Measurements from ENCODE around the gene ADM2. TPM values are rescaled to one million over a fixed set of nuclear protein-coding genes. Genes with fewer than 3 reads are reported as not detected.
"Not testable (repeated sequence)": the region's sequence is repeated elsewhere in the genome, so short reads cannot be mapped to it uniquely, and the experiment has no call there.

The ADM2 gene
- total RNA-seq, 6 experiments from 2014 or later = 0.91 to 3.4 (median 1.2) TPM

DNA sequence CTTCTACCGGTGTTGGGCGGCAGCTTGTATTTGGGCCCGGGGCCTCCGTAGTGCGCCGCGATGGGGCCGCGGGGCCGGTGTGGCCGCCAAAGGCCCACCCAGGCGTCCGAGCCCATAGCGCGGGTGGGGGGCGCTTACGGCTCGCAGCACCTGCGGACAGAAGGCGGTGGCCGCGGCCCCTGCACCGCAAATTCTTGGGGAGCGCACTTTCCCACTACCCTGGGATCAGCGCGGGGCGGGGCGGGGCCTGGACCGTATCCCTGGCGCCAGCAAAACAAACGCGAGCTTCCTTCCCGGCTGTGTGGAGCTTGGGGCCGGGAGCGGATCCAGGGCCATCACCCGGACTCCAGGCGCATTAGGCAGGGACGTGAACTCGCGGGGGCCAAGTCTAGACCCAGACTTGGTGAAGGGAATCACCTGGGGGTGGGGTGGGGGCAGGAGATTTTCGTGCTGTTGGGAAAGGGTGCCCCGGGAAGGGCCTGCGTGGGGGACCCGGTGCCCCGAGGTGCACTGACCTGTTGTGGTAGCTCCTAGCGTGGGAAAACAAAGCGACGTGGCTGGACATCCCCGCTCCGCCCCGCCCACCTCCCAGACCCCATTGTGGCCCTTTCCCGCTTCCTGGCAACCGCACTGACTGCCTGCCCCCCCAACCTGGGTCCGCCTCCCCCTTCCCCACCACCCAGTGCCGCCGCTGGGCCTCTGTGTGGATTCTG lies 50.8 kb downstream of the ADM2 start:
- Mint-ChIP-seq H3K4me3 (peak overlapping the region; percentile 65), H3K9me3 (no peaks in the 10 kb centered on the region), H3K27me3 (ENCODE audit: insufficient read depth) (peaks cover 18% of the 10 kb centered on the region), H3K27ac (peak overlapping the region; percentile 53), H3K36me3 (ENCODE audit: low read depth) (no peaks in the 10 kb centered on the region), H3K4me1 (ENCODE audit: low read depth) (peaks cover 5% of the 10 kb centered on the region)
- peak; percentile 52 for DNase-seq
- TF ChIP-seq, protein P1, sequence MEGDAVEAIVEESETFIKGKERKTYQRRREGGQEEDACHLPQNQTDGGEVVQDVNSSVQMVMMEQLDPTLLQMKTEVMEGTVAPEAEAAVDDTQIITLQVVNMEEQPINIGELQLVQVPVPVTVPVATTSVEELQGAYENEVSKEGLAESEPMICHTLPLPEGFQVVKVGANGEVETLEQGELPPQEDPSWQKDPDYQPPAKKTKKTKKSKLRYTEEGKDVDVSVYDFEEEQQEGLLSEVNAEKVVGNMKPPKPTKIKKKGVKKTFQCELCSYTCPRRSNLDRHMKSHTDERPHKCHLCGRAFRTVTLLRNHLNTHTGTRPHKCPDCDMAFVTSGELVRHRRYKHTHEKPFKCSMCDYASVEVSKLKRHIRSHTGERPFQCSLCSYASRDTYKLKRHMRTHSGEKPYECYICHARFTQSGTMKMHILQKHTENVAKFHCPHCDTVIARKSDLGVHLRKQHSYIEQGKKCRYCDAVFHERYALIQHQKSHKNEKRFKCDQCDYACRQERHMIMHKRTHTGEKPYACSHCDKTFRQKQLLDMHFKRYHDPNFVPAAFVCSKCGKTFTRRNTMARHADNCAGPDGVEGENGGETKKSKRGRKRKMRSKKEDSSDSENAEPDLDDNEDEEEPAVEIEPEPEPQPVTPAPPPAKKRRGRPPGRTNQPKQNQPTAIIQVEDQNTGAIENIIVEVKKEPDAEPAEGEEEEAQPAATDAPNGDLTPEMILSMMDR (IDR thresholded peaks at IDR 0.05) = no peak

DNA sequence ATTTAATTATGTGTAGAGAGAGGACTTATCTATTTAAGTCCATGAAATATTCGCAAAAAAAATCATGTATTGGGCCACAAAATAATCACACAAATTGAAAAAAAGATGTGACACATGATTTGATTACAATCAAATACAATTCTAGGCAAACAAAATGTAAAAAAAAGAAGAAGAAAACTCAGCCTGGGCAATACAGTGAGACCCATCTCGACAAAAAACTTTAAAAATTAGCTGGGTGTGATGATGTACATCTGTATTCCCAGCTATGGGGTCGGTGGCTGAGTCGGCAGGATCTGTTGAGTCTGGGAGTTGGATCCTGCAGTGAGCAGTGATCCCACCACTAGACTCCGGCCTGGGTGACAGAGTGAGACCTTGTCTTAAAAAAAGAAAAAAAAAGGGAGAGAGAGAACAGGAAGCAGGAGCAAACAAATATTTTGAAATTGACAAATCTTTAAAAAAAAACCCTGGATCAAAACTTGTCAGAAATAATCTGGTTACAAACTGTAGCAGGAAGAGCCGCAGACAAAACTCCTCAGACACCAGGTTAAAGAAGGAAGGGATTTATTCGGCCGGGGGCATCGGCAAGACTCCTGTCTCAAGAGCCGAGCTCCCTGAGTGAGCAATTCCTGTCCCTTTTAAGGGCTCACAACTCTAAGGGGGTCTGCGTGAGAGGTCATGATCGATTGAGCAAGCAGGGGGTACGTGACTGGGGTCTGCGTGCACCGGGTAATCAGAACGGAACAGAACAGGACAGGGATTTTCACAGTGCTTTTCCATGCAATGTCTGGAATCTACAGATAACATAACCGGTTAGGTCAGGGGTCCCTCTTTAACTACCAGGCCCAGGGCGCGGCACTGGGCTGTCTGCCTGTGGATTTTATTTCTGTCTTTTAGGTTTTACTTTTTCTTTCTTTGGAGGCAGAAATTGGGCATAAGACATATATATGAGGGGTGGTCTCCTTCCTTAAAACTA lies 51.8 kb downstream of the ADM2 start:
- peak overlapping the region; percentile 53 for H3K27ac Mint-ChIP-seq
- DNase-seq = no peak
- H3K27me3 Mint-ChIP-seq (ENCODE audit: insufficient read depth) = peaks cover 17% of the 10 kb centered on the region; the same call in 1 of the 2 replicates
- H3K36me3 Mint-ChIP-seq (ENCODE audit: low read depth) = no peaks in the 10 kb centered on the region
- peak overlapping the region; percentile 43; the same call in 1 of the 2 replicates for H3K4me3 Mint-ChIP-seq
- TF ChIP-seq, protein P1 (IDR thresholded peaks at IDR 0.05) = no peak
- no peaks in the 10 kb centered on the region for H3K9me3 Mint-ChIP-seq
- no peaks in the 10 kb centered on the region; the same call in none of the 2 replicates for H3K4me1 Mint-ChIP-seq (ENCODE audit: low read depth)

DNA sequence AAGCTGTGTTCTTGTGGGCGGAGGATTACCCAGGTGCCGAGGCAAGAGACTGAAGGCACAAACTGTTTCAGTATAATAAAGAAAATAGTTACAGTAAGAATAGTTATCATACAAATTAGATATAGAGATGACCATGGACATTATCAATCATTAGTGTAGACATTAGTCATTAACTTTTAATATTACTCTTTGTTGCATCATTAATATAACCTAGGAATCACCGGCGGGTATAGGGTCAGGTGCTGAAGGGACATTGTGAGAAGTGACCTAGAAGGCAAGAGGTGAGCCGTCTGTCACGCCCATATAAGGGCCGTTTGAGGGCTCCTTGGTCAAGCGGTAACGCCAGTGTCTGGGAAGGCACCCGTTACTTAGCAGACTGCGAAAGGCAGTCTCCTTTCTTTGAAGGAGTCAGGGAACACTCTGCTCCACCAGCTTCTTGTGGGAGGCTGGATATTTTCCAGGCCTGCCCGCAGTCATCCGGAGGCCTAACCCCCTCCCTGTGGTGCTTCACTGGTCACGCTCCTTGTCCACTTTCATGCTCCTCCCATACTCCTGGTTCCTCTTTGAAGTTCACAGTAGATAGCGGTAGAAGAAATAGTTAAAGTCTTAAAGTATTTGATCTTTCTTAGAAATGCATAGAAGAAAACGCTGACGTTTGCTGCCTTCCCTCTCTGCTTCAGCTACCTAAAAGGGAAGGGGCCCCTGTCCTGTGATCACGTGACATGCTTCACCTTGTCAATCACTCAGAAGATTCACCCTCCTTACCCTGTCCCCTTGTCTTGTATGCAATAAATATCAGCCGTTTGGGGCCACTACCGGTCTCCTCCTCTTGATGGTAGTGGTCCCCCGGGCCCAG lies 52.7 kb downstream of the ADM2 start:
- not testable (repeated sequence) for DNase-seq; H3K9me3 Mint-ChIP-seq; H3K4me1 Mint-ChIP-seq (ENCODE audit: low read depth); H3K27ac Mint-ChIP-seq; H3K36me3 Mint-ChIP-seq (ENCODE audit: low read depth); H3K4me3 Mint-ChIP-seq
- peaks cover 13% of the 10 kb centered on the region; the same call in 1 of the 2 replicates for H3K27me3 Mint-ChIP-seq (ENCODE audit: insufficient read depth)

DNA sequence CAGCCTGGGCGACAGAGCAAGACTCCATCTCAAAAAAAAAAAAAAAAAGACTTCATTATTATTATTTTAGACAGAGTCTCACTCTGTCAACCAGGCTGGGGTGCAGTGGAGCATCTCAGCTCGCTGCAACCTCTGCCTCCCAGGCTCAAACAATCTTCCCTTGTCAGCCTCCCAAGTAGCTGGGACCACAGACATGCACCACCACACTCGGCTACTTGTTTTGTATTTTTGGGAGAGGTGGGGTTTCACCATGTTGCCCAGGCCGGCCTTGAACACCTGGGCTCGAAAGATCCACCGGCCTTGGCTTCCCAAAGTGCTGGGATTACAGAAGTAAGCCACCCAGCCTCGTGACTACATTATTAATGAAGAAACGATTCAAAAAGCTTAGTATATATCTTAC lies 53.8 kb downstream of the ADM2 start:
- no peaks in the 10 kb centered on the region for H3K9me3 Mint-ChIP-seq

More for the DNA sequence above, 53.8 kb downstream of the ADM2 start:
- H3K4me3 Mint-ChIP-seq = no peak overlapping the region
- H3K36me3 Mint-ChIP-seq (ENCODE audit: low read depth) = no peaks in the 10 kb centered on the region
- H3K27ac Mint-ChIP-seq = no peak overlapping the region
- peaks cover 13% of the 10 kb centered on the region; the same call in 1 of the 2 replicates for H3K27me3 Mint-ChIP-seq (ENCODE audit: insufficient read depth)
- peaks cover 11% of the 10 kb centered on the region for H3K4me1 Mint-ChIP-seq (ENCODE audit: low read depth)
- TF ChIP-seq, protein P1 (IDR thresholded peaks at IDR 0.05) = no peak
- DNase-seq = no peak

Other genes starting within 250 kb of the ADM2 start
- gene TUBGCP6, start 236.5 kb upstream of the ADM2 start, total RNA-seq (2021; fragmentation: NEBNext Ultra II Directional; extraction: Animal tissue kit (Norgen Biotek cat#: 25700)) = 10 to 100 TPM; 20.1 to 26.8 (median 21.7) TPM
- gene HDAC10, start 230.3 kb upstream of the ADM2 start, total RNA-seq (2021; fragmentation: NEBNext Ultra II Directional; extraction: Animal tissue kit (Norgen Biotek cat#: 25700)) = 10 to 100 TPM; 24.2 to 30.9 (median 28.9) TPM
- gene MAPK12, start 219.9 kb upstream of the ADM2 start, total RNA-seq (2021; fragmentation: NEBNext Ultra II Directional; extraction: Animal tissue kit (Norgen Biotek cat#: 25700)) = 10 to 100 TPM; 31.4 to 39.5 (median 34.1) TPM
- 10 to 100 TPM in 1 of 6 experiments, 1 to 10 TPM in 5; 6.0 to 10.2 (median 7.8) TPM for gene MAPK11, start 211.2 kb upstream of the ADM2 start, total RNA-seq (2021; fragmentation: NEBNext Ultra II Directional; extraction: Animal tissue kit (Norgen Biotek cat#: 25700))
- 100 to 1,000 TPM; 280 to 370 (median 291) TPM for gene PLXNB2, start 173.9 kb upstream of the ADM2 start, total RNA-seq (2021; fragmentation: NEBNext Ultra II Directional; extraction: Animal tissue kit (Norgen Biotek cat#: 25700))
- gene DENND6B, start 154.5 kb upstream of the ADM2 start, total RNA-seq (2021; fragmentation: NEBNext Ultra II Directional; extraction: Animal tissue kit (Norgen Biotek cat#: 25700)) = 1 to 10 TPM; 1.4 to 2.5 (median 1.9) TPM
- 10 to 100 TPM; 41.9 to 47.0 (median 43.6) TPM for gene PPP6R2, start 138.2 kb upstream of the ADM2 start, total RNA-seq (2021; fragmentation: NEBNext Ultra II Directional; extraction: Animal tissue kit (Norgen Biotek cat#: 25700))
- 10 to 100 TPM; 63.9 to 76.7 (median 71.2) TPM for gene SBF1, start 6.5 kb upstream of the ADM2 start, total RNA-seq (2021; fragmentation: NEBNext Ultra II Directional; extraction: Animal tissue kit (Norgen Biotek cat#: 25700))
- gene MIOX, start 5.3 kb downstream of the ADM2 start, total RNA-seq (2021; fragmentation: NEBNext Ultra II Directional; extraction: Animal tissue kit (Norgen Biotek cat#: 25700)) = not detected
- 100 to 1,000 TPM; 110 to 133 (median 118) TPM for gene LMF2, start 26.2 kb downstream of the ADM2 start, total RNA-seq (2021; fragmentation: NEBNext Ultra II Directional; extraction: Animal tissue kit (Norgen Biotek cat#: 25700))
- 10 to 100 TPM; 31.7 to 54.1 (median 50.0) TPM for gene NCAPH2, start 26.7 kb downstream of the ADM2 start, total RNA-seq (2021; fragmentation: NEBNext Ultra II Directional; extraction: Animal tissue kit (Norgen Biotek cat#: 25700))
- 10 to 100 TPM in 2 of 6 experiments, 1 to 10 TPM in 4; 2.7 to 11.1 (median 9.7) TPM for gene SCO2, start 44.1 kb downstream of the ADM2 start, total RNA-seq (2021; fragmentation: NEBNext Ultra II Directional; extraction: Animal tissue kit (Norgen Biotek cat#: 25700))
- 1 to 10 TPM in 5 of 6 experiments, under 1 TPM in 1; 0.95 to 2.1 (median 1.3) TPM for gene TYMP, start 48.5 kb downstream of the ADM2 start, total RNA-seq (2021; fragmentation: NEBNext Ultra II Directional; extraction: Animal tissue kit (Norgen Biotek cat#: 25700))
- under 1 TPM in 1 of 6 experiments, not detected in 5; 0.05 TPM for gene KLHDC7B, start 64.4 kb downstream of the ADM2 start, total RNA-seq (2021; fragmentation: NEBNext Ultra II Directional; extraction: Animal tissue kit (Norgen Biotek cat#: 25700))
- not detected for gene SYCE3, start 81.4 kb downstream of the ADM2 start, total RNA-seq (2021; fragmentation: NEBNext Ultra II Directional; extraction: Animal tissue kit (Norgen Biotek cat#: 25700))
- gene CPT1B, start 96.9 kb downstream of the ADM2 start, total RNA-seq (2021; fragmentation: NEBNext Ultra II Directional; extraction: Animal tissue kit (Norgen Biotek cat#: 25700)) = 1 to 10 TPM in 5 of 6 experiments, under 1 TPM in 1; 0.82 to 3.0 (median 1.5) TPM
- 10 to 100 TPM; 21.1 to 26.2 (median 25.2) TPM for gene CHKB, start 101.3 kb downstream of the ADM2 start, total RNA-seq (2021; fragmentation: NEBNext Ultra II Directional; extraction: Animal tissue kit (Norgen Biotek cat#: 25700))
- gene MAPK8IP2, start 119.2 kb downstream of the ADM2 start, total RNA-seq (2021; fragmentation: NEBNext Ultra II Directional; extraction: Animal tissue kit (Norgen Biotek cat#: 25700)) = under 1 TPM; 0.14 to 0.25 (median 0.15) TPM
- gene ARSA, start 146.6 kb downstream of the ADM2 start, total RNA-seq (2021; fragmentation: NEBNext Ultra II Directional; extraction: Animal tissue kit (Norgen Biotek cat#: 25700)) = 10 to 100 TPM; 28.0 to 35.4 (median 30.6) TPM
- gene SHANK3, start 191.3 kb downstream of the ADM2 start, total RNA-seq (2021; fragmentation: NEBNext Ultra II Directional; extraction: Animal tissue kit (Norgen Biotek cat#: 25700)) = under 1 TPM; 0.65 to 0.97 (median 0.68) TPM